ENCODE data around the gene SPPL3. TPM values are rescaled to one million over a fixed set of nuclear protein-coding genes. Genes with fewer than 3 reads are reported as not detected.
"Not testable (repeated sequence)": the region's sequence is repeated elsewhere in the genome, so short reads cannot be mapped to it uniquely, and the experiment has no call there.

SPPL3 gene
- total RNA-seq, 1 experiment from 2014 or later: 39.7 TPM

DNA sequence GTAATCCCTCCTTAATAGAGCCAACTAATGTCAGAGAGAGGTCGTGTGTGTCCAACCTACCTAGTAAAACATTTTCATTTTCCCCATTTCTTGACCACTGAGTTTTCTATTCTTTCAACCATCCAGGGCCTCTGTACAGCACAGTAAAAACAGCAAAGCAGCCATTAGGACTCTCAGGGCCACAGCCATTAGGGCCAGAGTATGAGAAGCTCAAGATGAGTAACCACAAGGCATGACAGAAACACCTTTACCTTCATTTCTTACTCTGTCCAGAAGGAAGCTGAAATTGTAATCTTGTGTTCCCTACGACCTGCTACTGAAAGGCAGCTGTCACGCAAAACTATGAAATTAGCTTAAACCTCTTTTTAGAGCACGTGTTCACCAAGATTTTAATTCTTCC, 2.3 kb downstream of the SPPL3 start:
- H3K27me3 ChIP-seq (ENCODE audit: insufficient read depth, low read length): no peaks in the 10 kb centered on the region
- H3K9me2 ChIP-seq (ENCODE audit: insufficient read depth): no peaks in the 10 kb centered on the region
- no peak overlapping the region for H2AFZ ChIP-seq (ENCODE audit: low read depth, low read length, poor library complexity, severe bottlenecking)
- no peak for DNase-seq (ENCODE audit: low read depth, low spot score)
- no peak overlapping the region for H3K4me2 ChIP-seq (ENCODE audit: low read length)
- H3K4me3 ChIP-seq (replicated peaks in 1 of 2; ENCODE audit: low read depth in 1 of 2, low read length in 2 of 2): no peak overlapping the region
- no peaks in the 10 kb centered on the region for H3K36me3 ChIP-seq (ENCODE audit: control insufficient read depth in 1 of 2, insufficient read depth in 2 of 2, low read length in 2 of 2)
- no peaks in the 10 kb centered on the region for H4K20me1 ChIP-seq (ENCODE audit: insufficient read depth)
- H3K9ac ChIP-seq (ENCODE audit: low read length): no peak overlapping the region
- no TSS peak for BruUV-seq (replicated peaks)
- POLR2A ChIA-PET: no interaction called here
- intact Hi-C loops (cut with micrococcal nuclease): no loop called here
- no peak overlapping the region for H3K27ac ChIP-seq (ENCODE audit: low read depth, low read length)
- no peak for ATAC-seq
- H3K79me2 ChIP-seq (ENCODE audit: insufficient read depth, low read length): peaks cover 64% of the 10 kb centered on the region
- no peaks in the 10 kb centered on the region for H3K9me3 ChIP-seq (ENCODE audit: control insufficient read depth in 1 of 2, insufficient read depth in 1 of 2, low read depth in 1 of 2, low read length in 2 of 2)
- TF ChIP-seq CEBPB (IDR thresholded peaks at IDR 0.05; ENCODE audit: low read depth): no peak
- no peak for TF ChIP-seq YY1 (IDR thresholded peaks at IDR 0.05; ENCODE audit: extremely low read depth, insufficient replicate concordance, low read depth, low read length)
- TF ChIP-seq EZH2phosphoT487 (IDR thresholded peaks at IDR 0.05; ENCODE audit: borderline replicate concordance): no peak
- no peak for TF ChIP-seq TCF7L2 (IDR thresholded peaks at IDR 0.05; ENCODE audit: borderline replicate concordance, extremely low read depth, insufficient read depth, insufficient read length)
- TF ChIP-seq SRF (IDR thresholded peaks at IDR 0.05; ENCODE audit: low read depth): no peak
- no peak for TF ChIP-seq ELF1 (IDR thresholded peaks at IDR 0.05; ENCODE audit: borderline replicate concordance, low read depth)
- TF ChIP-seq ZFX (IDR thresholded peaks at IDR 0.05): no peak
- no peak for TF ChIP-seq SIN3A (IDR thresholded peaks at IDR 0.05; ENCODE audit: low read depth)
- TF ChIP-seq FOSL1 (IDR thresholded peaks at IDR 0.05; ENCODE audit: low read depth): no peak
- no peak for TF ChIP-seq CBX3 (IDR thresholded peaks at IDR 0.05; ENCODE audit: low read depth)
- TF ChIP-seq POLR2A (IDR thresholded peaks at IDR 0.05; ENCODE audit: borderline replicate concordance, extremely low read depth, insufficient read depth, insufficient read length): no peak
- TF ChIP-seq JUND (IDR thresholded peaks at IDR 0.05): no peak
- TF ChIP-seq, protein P1, sequence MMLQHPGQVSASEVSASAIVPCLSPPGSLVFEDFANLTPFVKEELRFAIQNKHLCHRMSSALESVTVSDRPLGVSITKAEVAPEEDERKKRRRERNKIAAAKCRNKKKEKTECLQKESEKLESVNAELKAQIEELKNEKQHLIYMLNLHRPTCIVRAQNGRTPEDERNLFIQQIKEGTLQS (IDR thresholded peaks at IDR 0.05): no peak
- TF ChIP-seq ZNF274 (IDR thresholded peaks at IDR 0.05; ENCODE audit: low read depth, low read length): no peak
- no peak for TF ChIP-seq SP1 (IDR thresholded peaks at IDR 0.05; ENCODE audit: low read depth)
- TF ChIP-seq POLR2AphosphoS5 (IDR thresholded peaks at IDR 0.05; ENCODE audit: low read depth, low read length): no peak
- TF ChIP-seq RAD21 (IDR thresholded peaks at IDR 0.05; ENCODE audit: low read depth): no peak
- no peak for TF ChIP-seq EZH2 (IDR thresholded peaks at IDR 0.05)
- RAD21 ChIA-PET (ENCODE audit: low non-redundant PET in 1 of 2, low total read pairs in 2 of 2, uncharacterized antibody in 2 of 2, unreplicated experiment in 2 of 2): interaction anchor here in 1 of 2 experiments (0.6 kb wide), 1 partner anchor 23 kb away, joined by 3 read pairs; no protein-coding TSS in a partner anchor
- H3K4me1 ChIP-seq (ENCODE audit: control insufficient read depth in 1 of 2, insufficient read depth in 2 of 2, low read length in 2 of 2): peaks cover 10 to 18% of the 10 kb centered on the region in 2 experiments; a peak in 3 of 4 replicates
- CTCF ChIA-PET: no interaction called here

- BruUV-seq (replicated peaks); CTCF ChIA-PET; H3K4me2 ChIP-seq (ENCODE audit: low read length); H3K9ac ChIP-seq (ENCODE audit: low read length); DNase-seq (ENCODE audit: low read depth, low spot score); H3K27ac ChIP-seq (ENCODE audit: low read depth, low read length); POLR2A ChIA-PET; H3K36me3 ChIP-seq (ENCODE audit: control insufficient read depth in 1 of 2, insufficient read depth in 2 of 2, low read length in 2 of 2); H2AFZ ChIP-seq (ENCODE audit: low read depth, low read length, poor library complexity, severe bottlenecking); H3K27me3 ChIP-seq (ENCODE audit: insufficient read depth, low read length); H3K9me3 ChIP-seq (ENCODE audit: control insufficient read depth in 1 of 2, insufficient read depth in 1 of 2, low read depth in 1 of 2, low read length in 2 of 2); H3K9me2 ChIP-seq (ENCODE audit: insufficient read depth); H3K4me3 ChIP-seq (replicated peaks in 1 of 2; ENCODE audit: low read depth in 1 of 2, low read length in 2 of 2); ATAC-seq; RAD21 ChIA-PET (ENCODE audit: low non-redundant PET in 1 of 2, low total read pairs in 2 of 2, uncharacterized antibody in 2 of 2, unreplicated experiment in 2 of 2); H4K20me1 ChIP-seq (ENCODE audit: insufficient read depth); intact Hi-C loops (cut with micrococcal nuclease): not testable (repeated sequence)
- peaks cover 10 to 18% of the 10 kb centered on the region in 2 experiments; a peak in 3 of 4 replicates for H3K4me1 ChIP-seq (ENCODE audit: control insufficient read depth in 1 of 2, insufficient read depth in 2 of 2, low read length in 2 of 2)
- H3K79me2 ChIP-seq (ENCODE audit: insufficient read depth, low read length): peaks cover 67% of the 10 kb centered on the region
Measured at GRCh38 chr12:120901101-120901500, 3.1 kb downstream of the SPPL3 start.

Measured in HCT116 (cell line).